Activated CD8-positive, alpha-beta memory T cell treated with anti-CD3 and anti-CD28 coated beads for 48 hours (primary cell): Measurements from ENCODE around the gene ALKBH5.

Source experiments
- DNase-seq, 3 experiments: peaks; one replicate each; pipeline ENCODE4 v3.0.0-alpha.2; 2020; ENCODE audit warnings: low read depth in 2 of 3, low spot score in 2 of 3

Gene ALKBH5

DNA sequence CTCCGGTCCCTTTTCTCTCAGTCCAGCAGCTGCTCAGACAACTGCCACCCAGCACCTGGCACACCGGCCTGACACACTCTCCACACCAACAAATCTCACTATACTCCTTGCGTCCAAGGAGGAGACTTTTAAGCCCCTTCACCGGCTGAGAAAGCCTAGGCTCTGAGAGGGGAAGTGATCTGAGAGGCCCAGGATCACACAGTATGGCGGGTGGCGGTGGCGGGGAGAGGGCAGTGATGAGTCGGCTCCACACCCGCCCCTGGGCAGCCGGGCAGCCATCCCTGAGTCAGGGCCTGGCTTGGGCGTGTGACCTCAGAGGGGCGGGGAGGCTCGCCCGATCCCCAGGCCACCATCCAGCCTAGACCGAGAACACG is 74.3 kb downstream of the ALKBH5 start:
- no peak for DNase-seq

DNA sequence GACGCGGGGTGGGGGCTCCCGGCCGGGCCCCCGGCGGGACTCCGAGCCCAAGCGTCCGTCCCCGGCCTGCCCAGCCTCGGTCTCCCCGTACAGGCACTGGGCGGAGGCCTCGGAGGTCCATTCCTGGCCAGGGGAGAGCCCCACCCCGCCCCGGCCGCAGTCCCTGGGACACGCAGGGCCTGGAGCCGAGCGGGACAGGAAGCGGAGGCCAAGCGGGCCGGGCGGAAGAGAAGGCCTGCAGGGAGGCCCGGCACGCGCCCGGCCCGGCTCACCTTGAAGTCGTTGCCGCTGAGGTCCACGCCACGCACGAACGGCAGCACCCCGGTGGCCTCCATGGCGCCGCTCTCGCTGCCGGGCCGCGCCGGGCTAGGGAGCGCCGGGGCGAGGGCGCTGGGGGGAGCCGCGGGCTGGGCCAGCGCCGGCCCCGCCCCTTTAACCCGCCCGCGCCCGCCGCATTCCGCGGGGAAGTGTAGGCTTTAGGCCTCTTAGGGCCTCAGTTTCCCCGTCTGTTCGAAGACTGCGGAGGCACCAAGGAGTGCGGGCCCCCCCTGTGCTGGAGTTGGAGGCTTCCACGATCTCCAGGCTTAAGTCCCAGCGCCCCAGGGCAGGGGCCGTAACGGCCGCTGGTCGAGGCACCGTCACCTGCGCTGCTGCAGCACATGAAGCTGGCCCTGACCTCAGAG is 74.9 kb downstream of the ALKBH5 start, which contains the start of gene FLII:
Gene FLII (minus strand): TSS at position 383 of the 683 bp plus-strand sequence. CDS start 48 bp downstream, at position 335.
- peak in 2 of 3 experiments; percentile 30 to 43 for DNase-seq
